GM21528 (cell line): ENCODE data around the gene ATG14.
"Not testable (repeated sequence)": the region's sequence is repeated elsewhere in the genome, so short reads cannot be mapped to it uniquely, and the experiment has no call there.

ENCODE experiments used
- ATAC-seq: cut with Tn5 transposase; IDR thresholded peaks from one replicate; pipeline ENCODE4 v1.9.1; 2021; ENCODE audit warnings: mild to moderate bottlenecking, moderate library complexity; ENCODE audit not compliant: unreplicated experiment, low FRiP score

The ATG14 gene

GRCh38 chr14:55354500-55354899, 57.1 kb downstream of the ATG14 start:
- ATAC-seq = no peak

- ATAC-seq = no peak
Observed at GRCh38 chr14:55353686-55354467, 57.8 kb downstream of the ATG14 start.

GRCh38 chr14:55352201-55352600, 59.4 kb downstream of the ATG14 start:
- ATAC-seq = no peak

GRCh38 chr14:55351111-55351510, 60.5 kb downstream of the ATG14 start:
- ATAC-seq = no peak

GRCh38 chr14:55350461-55350860, 61.2 kb downstream of the ATG14 start:
- no peak for ATAC-seq

GRCh38 chr14:55349565-55349964, 62.1 kb downstream of the ATG14 start:
- ATAC-seq = no peak

GRCh38 chr14:55348766-55349453, 62.7 kb downstream of the ATG14 start:
- ATAC-seq = no peak

GRCh38 chr14:55347748-55348147, 63.9 kb downstream of the ATG14 start:
- no peak for ATAC-seq

GRCh38 chr14:55347040-55347439, 64.6 kb downstream of the ATG14 start:
- no peak for ATAC-seq

- not testable (repeated sequence) for ATAC-seq
Observed at GRCh38 chr14:55344582-55345163, 67.0 kb downstream of the ATG14 start.

GRCh38 chr14:55341781-55342180, 69.8 kb downstream of the ATG14 start:
- ATAC-seq = no peak

- no peak for ATAC-seq
Observed at GRCh38 chr14:55340482-55340881, 71.1 kb downstream of the ATG14 start.

- ATAC-seq = peak; percentile 63
Observed at GRCh38 chr14:55339770-55340169, 71.9 kb downstream of the ATG14 start.

GRCh38 chr14:55336691-55337090, 74.9 kb downstream of the ATG14 start:
- ATAC-seq = no peak

- ATAC-seq = no peak
Observed at GRCh38 chr14:55336162-55336561, 75.5 kb downstream of the ATG14 start.

GRCh38 chr14:55333711-55334485, 77.7 kb downstream of the ATG14 start:
- peak; percentile 42 for ATAC-seq

- ATAC-seq = peak; percentile 62
Observed at GRCh38 chr14:55332654-55333570, 78.7 kb downstream of the ATG14 start.

- no peak for ATAC-seq
Observed at GRCh38 chr14:55329999-55330710, 81.5 kb downstream of the ATG14 start.

- no peak for ATAC-seq
Observed at GRCh38 chr14:55328317-55328716, 83.3 kb downstream of the ATG14 start.
